Gastrocnemius medialis (tissue), 4 donors: ENCODE results near the gene RAB26. TPM values are rescaled to one million over a fixed set of nuclear protein-coding genes. Genes with fewer than 3 reads are reported as not detected.
"Not testable (repeated sequence)": the region's sequence is repeated elsewhere in the genome, so short reads cannot be mapped to it uniquely, and the experiment has no call there.

ENCODE experiments used
- ATAC-seq, 2 donors: fragments of 150-250 bp; one replicate each; pipeline ENCODE4 v1.9.1; 2016
- DNase-seq, 2 donors: peaks; one replicate each; pipeline ENCODE4 v3.0.0-alpha.2; 2019
- H3K27ac ChIP-seq, 4 donors: fragments of 200-600 bp; sonication (generic); 1 replicate in 1 of 4; 2 replicates in 3 of 4; pipeline ENCODE4 v1.5.1; 2016 to 2018; ENCODE audit warnings: mild to moderate bottlenecking in 2 of 4, moderate library complexity in 1 of 4
- H3K27me3 ChIP-seq, 3 donors: fragments of 200-600 bp; sonication (generic) in 2 of 3; 1 replicate in 1 of 3; 2 replicates in 2 of 3; pipeline versions ENCODE4 v1.5.1 to v1.6.0; 2016 to 2019; ENCODE audit warnings: mild to moderate bottlenecking in 1 of 3, moderate library complexity in 1 of 3
- H3K36me3 ChIP-seq, 2 donors: fragments of 200-600 bp; sonication (generic) in 1 of 2; one replicate each; pipeline ENCODE4 v1.5.1; 2017 to 2018
- H3K4me1 ChIP-seq, 2 donors: fragments of 200-600 bp; sonication (generic) in 1 of 2; one replicate each; pipeline ENCODE4 v1.5.1; 2016 to 2017; ENCODE audit warnings: mild to moderate bottlenecking in 2 of 2
- H3K4me3 ChIP-seq, 4 donors: fragments of 200-600 bp; sonication (generic) in 3 of 4; 1 replicate in 1 of 4; 2 replicates in 3 of 4; pipeline ENCODE4 v1.5.1; 2016 to 2019; ENCODE audit warnings: mild to moderate bottlenecking in 2 of 4
- H3K9me3 ChIP-seq, 3 donors: fragments of 200-600 bp; sonication (generic) in 2 of 3; 1 replicate in 1 of 3; 2 replicates in 2 of 3; pipeline ENCODE4 v1.5.1; 2016 to 2019
- CTCF ChIP-seq, 5 experiments: fragments of 450-650 bp in 3 of 5; fragments of 200-600 bp in 2 of 5; sonication (generic) in 2 of 5; IDR thresholded peaks in 4 of 5; conservative IDR thresholded peaks in 1 of 5; 1 replicate in 4 of 5; 2 replicates in 1 of 5; pipeline ENCODE4 v1.5.1; 2016 to 2019; ENCODE audit warnings: antibody characterized with exemption in 5 of 5, mild to moderate bottlenecking in 3 of 5, moderate library complexity in 3 of 5
- POLR2A ChIP-seq, 2 donors: fragments of 450-650 bp; IDR thresholded peaks; one replicate each; pipeline ENCODE4 v1.6.1; 2017; ENCODE audit warnings: antibody characterized with exemption in 2 of 2, mild to moderate bottlenecking in 2 of 2, moderate library complexity in 2 of 2
- in situ Hi-C, 4 donors: fragments of 200-750 bp; cut with MboI; loops; one replicate each; pipeline versions ENCODE4 v1.15.0 to v1.8.0; 2017; ENCODE audit warnings: low sequenced_read_pairs in 4 of 4
- intact Hi-C: fragments of 100-400 bp; cut with DNase I; formaldehyde crosslinking; loops from one replicate; pipeline ENCODE4 v1.15.1; 2023; ENCODE audit warnings: low total_unique reads
- microRNA counts, 2 donors: library from miRNA; unstranded; fragments of <30 nt; microRNA quantifications; one replicate each; lab custom pipeline; 2016
- microRNA-seq, 2 donors: library from miRNA; unstranded; fragments of <30 nt; microRNA quantifications; one replicate each; pipeline ENCODE4, GENCODE V29; 2016; ENCODE audit warnings: borderline replicate concordance in 2 of 2
- total RNA-seq, 4 donors: library from RNA; depleted of rRNA; stranded (reverse); fragments of >200 nt; gene quantifications; one replicate each; pipeline versions ENCODE4 v1.1.0 to v1.2.3, GENCODE V29; 2016

The RAB26 gene
- total RNA-seq, 4 donors from 2014 or later: 1.3 to 4.2 TPM; not detected in 2

DNA sequence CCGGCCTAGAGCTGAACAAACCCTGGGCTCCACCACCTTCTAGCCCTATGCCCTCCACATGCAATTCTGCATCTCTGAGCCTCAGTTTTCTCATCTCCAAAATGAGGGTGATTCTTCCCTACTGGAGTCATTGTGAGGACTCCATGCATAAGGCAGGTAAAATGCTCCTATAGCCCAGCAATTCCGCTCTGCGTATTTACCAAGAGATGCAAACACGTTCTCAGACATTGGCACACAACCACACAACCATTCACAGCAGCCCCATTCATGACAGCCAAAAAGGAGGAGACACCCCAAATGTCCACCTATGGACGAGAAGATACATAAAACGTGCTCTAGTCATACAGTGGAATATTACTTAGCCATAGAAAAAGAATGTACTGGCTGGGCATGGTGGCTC lies 51.9 kb downstream of the RAB26 start:
- no peaks in the 10 kb centered on the region for H3K9me3 ChIP-seq
- peaks cover 10 to 12% of the 10 kb centered on the region in 2 donors for H3K4me1 ChIP-seq
- peaks cover 15 to 18% (median 15%) of the 10 kb centered on the region in 3 donors for H3K27me3 ChIP-seq
- in situ Hi-C loops (no loop called here), intact Hi-C loops (no loop called here)
- H3K4me3 ChIP-seq: no peak overlapping the region
- no peak for DNase-seq
- no peak overlapping the region for H3K27ac ChIP-seq
- TF ChIP-seq POLR2A (IDR thresholded peaks at IDR 0.05) (no peak), CTCF (IDR thresholded peaks at IDR 0.05 in 4 of 5, conservative IDR thresholded peaks at IDR 0.05 in 1 of 5) (no peak)
- ATAC-seq: no peak
- no peaks in the 10 kb centered on the region for H3K36me3 ChIP-seq

DNA sequence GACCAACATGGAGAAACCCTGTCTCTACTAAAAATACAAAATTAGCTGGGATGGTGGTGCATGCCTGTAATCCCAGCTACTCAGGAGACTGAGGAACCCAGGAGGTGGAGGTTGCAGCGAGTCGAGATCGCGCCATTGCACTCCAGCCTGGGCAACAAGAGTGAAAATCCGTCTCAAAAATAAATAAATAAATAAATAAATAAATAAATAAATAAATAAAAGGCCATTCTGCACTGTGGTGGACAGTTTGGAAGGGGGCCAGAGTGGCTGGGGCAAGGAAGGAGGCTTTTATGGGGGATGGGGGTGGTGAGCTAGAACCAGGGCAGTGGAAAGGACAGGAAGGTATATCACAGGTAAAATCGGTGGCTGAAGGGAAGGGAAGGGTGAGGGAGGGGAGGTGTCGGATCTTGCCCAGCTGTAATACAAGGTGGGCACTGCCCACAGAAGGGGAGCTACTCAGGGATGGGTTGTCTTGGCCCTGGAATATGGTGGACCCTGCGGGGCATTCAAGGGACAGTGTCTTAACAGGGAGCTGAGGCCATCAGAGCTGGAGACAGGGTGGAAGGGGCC lies 54.8 kb downstream of the RAB26 start:
- H3K27ac ChIP-seq, intact Hi-C loops, H3K27me3 ChIP-seq, H3K9me3 ChIP-seq, H3K4me3 ChIP-seq, DNase-seq, in situ Hi-C loops, ATAC-seq: not testable (repeated sequence)
- Histone ChIP-seq H3K36me3 (peaks cover 0 to 17% of the 10 kb centered on the region in 2 donors), H3K4me1 (peaks cover 14 to 17% of the 10 kb centered on the region in 2 donors)

MicroRNAs encoded within 50 kb of the gene (microRNA counts, 767-probe panel; counts per million panel counts)
- 356 to 448 counts per million in 2 donors for microRNA hsa-miR-3180 (lab: Ali Mortazavi, UCI)
- 356 to 448 counts per million in 2 donors for microRNA hsa-miR-4516 (lab: Ali Mortazavi, UCI)

Small RNA genes within 50 kb of the gene (microRNA-seq; reads per million reads assigned to microRNA genes)
- gene MIR3180-5: 0 reads per million in 2 donors
- 0 reads per million in 2 donors for gene MIR4516
- 0 reads per million in 2 donors for gene MIR6511B1

Other genes with a start within 250 kb of the RAB26 start
- not detected for gene HS3ST6, start 230.2 kb upstream of the RAB26 start, total RNA-seq
- gene MSRB1, start 205.4 kb upstream of the RAB26 start, total RNA-seq: 10 to 100 TPM; 16.7 to 40.7 (median 35.2) TPM
- 100 to 1,000 TPM; 116 to 354 (median 188) TPM for gene RPL3L, start 193.9 kb upstream of the RAB26 start, total RNA-seq
- gene NDUFB10, start 189.1 kb upstream of the RAB26 start, total RNA-seq: 1,000 to 10,000 TPM in 1 of 4 donors, 100 to 1,000 TPM in 3; 530 to 1,014 (median 743) TPM
- 1,000 to 10,000 TPM; 1,162 to 1,876 (median 1,684) TPM for gene RPS2, start 183.8 kb upstream of the RAB26 start, total RNA-seq
- not detected for gene RNF151, start 181.8 kb upstream of the RAB26 start, total RNA-seq
- gene TBL3, start 176.6 kb upstream of the RAB26 start, total RNA-seq: 10 to 100 TPM; 48.2 to 79.5 (median 71.4) TPM
- under 1 TPM in 2 of 4 donors, not detected in 2; 0.33 to 0.46 TPM for gene NOXO1, start 167.2 kb upstream of the RAB26 start, total RNA-seq
- 10 to 100 TPM; 16.3 to 27.0 (median 20.1) TPM for gene GFER, start 164.4 kb upstream of the RAB26 start, total RNA-seq
- 1 to 10 TPM in 1 of 4 donors, not detected in 3; 2.3 TPM for gene SYNGR3, start 158.7 kb upstream of the RAB26 start, total RNA-seq
- gene ZNF598, start 138.8 kb upstream of the RAB26 start, total RNA-seq: 10 to 100 TPM; 57.0 to 92.2 (median 75.4) TPM
- gene NPW, start 128.8 kb upstream of the RAB26 start, total RNA-seq: not detected
- 10 to 100 TPM; 51.6 to 86.9 (median 74.4) TPM for gene NHERF2, start 121.7 kb upstream of the RAB26 start, total RNA-seq
- 10 to 100 TPM in 1 of 4 donors, 1 to 10 TPM in 3; 3.5 to 13.6 (median 6.4) TPM for gene NTHL1, start 100.8 kb upstream of the RAB26 start, total RNA-seq
- gene TSC2, start 100.6 kb upstream of the RAB26 start, total RNA-seq: 10 to 100 TPM; 44.5 to 62.7 (median 53.8) TPM
- gene PKD1, start 12.7 kb upstream of the RAB26 start, total RNA-seq: 100 to 1,000 TPM; 168 to 376 (median 339) TPM
- gene TRAF7, start 7.2 kb downstream of the RAB26 start, total RNA-seq: 10 to 100 TPM; 39.5 to 71.4 (median 55.9) TPM
- gene CASKIN1, start 48.0 kb downstream of the RAB26 start, total RNA-seq: under 1 TPM in 3 of 4 donors, not detected in 1; 0.07 to 0.51 (median 0.10) TPM
- 10 to 100 TPM; 40.3 to 77.0 (median 73.5) TPM for gene MLST8, start 56.8 kb downstream of the RAB26 start, total RNA-seq
- 1 to 10 TPM in 3 of 4 donors, under 1 TPM in 1; 0.15 to 2.2 (median 1.4) TPM for gene BRICD5, start 62.2 kb downstream of the RAB26 start, total RNA-seq
- gene PGP, start 66.2 kb downstream of the RAB26 start, total RNA-seq: 10 to 100 TPM; 19.6 to 43.1 (median 25.6) TPM
- 10 to 100 TPM; 24.5 to 38.4 (median 27.0) TPM for gene E4F1, start 75.0 kb downstream of the RAB26 start, total RNA-seq
- 1 to 10 TPM in 1 of 4 donors, under 1 TPM in 1, not detected in 2; 0.69 to 2.1 TPM for gene DNASE1L2, start 87.8 kb downstream of the RAB26 start, total RNA-seq
- 100 to 1,000 TPM in 1 of 4 donors, 10 to 100 TPM in 3; 74.0 to 137 (median 79.3) TPM for gene ECI1, start 103.0 kb downstream of the RAB26 start, total RNA-seq
- gene RNPS1, start 119.5 kb downstream of the RAB26 start, total RNA-seq: 100 to 1,000 TPM; 158 to 222 (median 172) TPM
- gene ABCA3, start 192.1 kb downstream of the RAB26 start, total RNA-seq: 10 to 100 TPM in 3 of 4 donors, 1 to 10 TPM in 1; 2.7 to 15.0 (median 10.9) TPM